EH (cell line): ENCODE results near the gene UBA3.

Source experiments
- DNase-seq: peaks from one replicate; pipeline ENCODE4 v3.0.0-alpha.2; 2015; ENCODE audit warnings: low read depth

UBA3 gene

GRCh38 chr3:69097407-69098086, 17.4 kb upstream of the UBA3 start:
- no peak for DNase-seq

- DNase-seq, result no peak
Observed at GRCh38 chr3:69096299-69096698, 16.1 kb upstream of the UBA3 start.

GRCh38 chr3:69095636-69096035, 15.5 kb upstream of the UBA3 start:
- DNase-seq, result no peak

GRCh38 chr3:69094467-69095205, 14.5 kb upstream of the UBA3 start:
- DNase-seq, result peak; percentile 74

- DNase-seq, result peak; percentile 41
Observed at GRCh38 chr3:69092030-69092516, 11.9 kb upstream of the UBA3 start.

GRCh38 chr3:69091389-69092029, 11.3 kb upstream of the UBA3 start:
- DNase-seq, result no peak

- DNase-seq, result peak; percentile 82
Observed at GRCh38 chr3:69090021-69090420, 9.9 kb upstream of the UBA3 start.

GRCh38 chr3:69088063-69088462, 7.9 kb upstream of the UBA3 start:
- DNase-seq, result peak; percentile 67

- DNase-seq, result no peak
Observed at GRCh38 chr3:69087030-69087791, 7.0 kb upstream of the UBA3 start.

GRCh38 chr3:69085833-69086722, 5.9 kb upstream of the UBA3 start:
- peak; percentile 92 for DNase-seq

GRCh38 chr3:69085168-69085832, 5.1 kb upstream of the UBA3 start:
- peak; percentile 40 for DNase-seq

- DNase-seq, result peak; percentile 93
Observed at GRCh38 chr3:69084326-69085167, 4.4 kb upstream of the UBA3 start, which contains the start of gene ARL6IP5. ARL6IP5 (plus strand) TSS chr3:69084937; CDS start chr3:69085048, 111 bp downstream.

GRCh38 chr3:69082805-69083204, 2.6 kb upstream of the UBA3 start:
- DNase-seq, result peak; percentile 85

- no peak for DNase-seq
Observed at GRCh38 chr3:69082361-69082760, 2.2 kb upstream of the UBA3 start.

GRCh38 chr3:69081583-69082262, 1.6 kb upstream of the UBA3 start:
- peak; percentile 36 for DNase-seq

- peak; percentile 25 for DNase-seq
Observed at GRCh38 chr3:69079269-69080159, 651 bp downstream of the UBA3 start.

- no peak for DNase-seq
Observed at GRCh38 chr3:69072928-69073327, 7.2 kb downstream of the UBA3 start.

- DNase-seq, result no peak
Observed at GRCh38 chr3:69066121-69066520, 14.0 kb downstream of the UBA3 start.
